HepG2 (cell line): Measurements from ENCODE around the gene MAN2A1. TPM values are rescaled to one million over a fixed set of nuclear protein-coding genes. Genes with fewer than 3 reads are reported as not detected.

Source experiments
- ATAC-seq: fragments of 200-7000 bp; cut with Tn5 transposase; 3 replicates; pipeline ENCODE4 v1.9.1; 2020; ENCODE audit warnings: mild to moderate bottlenecking, moderate library complexity
- BruUV-seq: library from RNA; stranded (reverse); fragments of 400-500 nt; replicated peaks from 2 replicates; lab custom pipeline; 2021; lab: Mats Ljungman, UMichigan
- CTCF ChIA-PET: fragments of 300-600 bp; formaldehyde crosslinking; extraction: SDS; loops from one replicate; lab custom pipeline; 2021; ENCODE audit warnings: low total read pairs, inconsistent platforms, low intra/inter-chr PET ratio; lab: Yijun Ruan, JAX
- POLR2A ChIA-PET: fragments of 350-600 bp; sonication (Branson Sonifier 250); formaldehyde crosslinking; loops from one replicate; lab custom pipeline; 2020; ENCODE audit warnings: antibody characterized with exemption, inconsistent platforms; lab: Yijun Ruan, JAX
- DNase-seq: peaks from one replicate; pipeline ENCODE4 v3.0.0-alpha.2; 2015; ENCODE audit warnings: low spot score
- FAIRE-seq: peaks from 3 replicates; lab custom pipeline; 2011; peaks lifted over from hg19 to GRCh38; lab: Jason Lieb, UNC
- H2AFZ ChIP-seq: one replicate; pipeline ENCODE4 v1.6.1; 2011; ENCODE audit warnings: low read length, inconsistent platforms
- H3K27ac ChIP-seq: fragments of 300-600 bp; 3 replicates; pipeline ENCODE4 v1.8.0; 2011; ENCODE audit warnings: mixed run types, mild to moderate bottlenecking, mixed read lengths, low read length, inconsistent platforms; ENCODE audit not compliant: insufficient read depth; ENCODE audit errors: extremely low read length
- H3K27me3 ChIP-seq, 2 experiments: fragments of 200-600 bp in 1 of 2; 2 replicates in 1 of 2; 3 replicates in 1 of 2; pipeline versions ENCODE4 v1.6.0 to v1.8.0; 2011; ENCODE audit warnings: low read length in 2 of 2, mild to moderate bottlenecking in 2 of 2, moderate library complexity in 2 of 2, inconsistent platforms in 1 of 2; ENCODE audit not compliant: insufficient read depth in 2 of 2, control insufficient read depth in 1 of 2
- H3K36me3 ChIP-seq, 2 experiments: fragments of 200-600 bp in 1 of 2; replicated peaks in 1 of 2; 2 replicates in 1 of 2; 3 replicates in 1 of 2; pipeline versions ENCODE4 v1.5.1 to v1.8.0; 2011; ENCODE audit warnings: low read length in 2 of 2, inconsistent platforms in 1 of 2; ENCODE audit not compliant: insufficient read depth in 2 of 2, control insufficient read depth in 1 of 2
- H3K4me1 ChIP-seq: 2 replicates; pipeline ENCODE4 v1.5.1; 2012; ENCODE audit warnings: low read length, inconsistent platforms; ENCODE audit not compliant: insufficient read depth
- H3K4me2 ChIP-seq: 2 replicates; pipeline ENCODE4 v1.6.0; 2011; ENCODE audit warnings: low read depth, low read length, inconsistent platforms
- H3K4me3 ChIP-seq, 3 experiments: fragments of 200-600 bp in 1 of 3; sonication (generic), shearing (Covaris generic) in 1 of 3; replicated peaks in 1 of 3; 2 replicates each; pipeline ENCODE4 v1.5.1; 2011 to 2016; ENCODE audit warnings: low read length in 3 of 3, inconsistent platforms in 2 of 3, low read depth in 2 of 3, mild to moderate bottlenecking in 2 of 3, control low read depth in 1 of 3, mixed read lengths in 1 of 3; ENCODE audit not compliant: insufficient read depth in 1 of 3
- H3K79me2 ChIP-seq: one replicate; pipeline ENCODE4 v1.6.1; 2011; ENCODE audit warnings: low read length, inconsistent platforms; ENCODE audit not compliant: insufficient read depth
- H3K9ac ChIP-seq: 2 replicates; pipeline ENCODE4 v1.6.0; 2011; ENCODE audit warnings: mild to moderate bottlenecking, low read depth, low read length, inconsistent platforms; ENCODE audit not compliant: insufficient read depth
- H3K9me3 ChIP-seq: 2 replicates; pipeline ENCODE4 v1.5.1; 2012; ENCODE audit warnings: mild to moderate bottlenecking, low read length
- H4K20me1 ChIP-seq: 2 replicates; pipeline ENCODE4 v1.6.0; 2011; ENCODE audit warnings: inconsistent platforms, mild to moderate bottlenecking, low read length, moderate library complexity; ENCODE audit not compliant: insufficient read depth
- HES4 ChIP-seq: sonication (generic); formaldehyde crosslinking; IDR thresholded peaks from 2 replicates; pipeline ENCODE4 v1.9.0; 2021; ENCODE audit warnings: mild to moderate bottlenecking, missing genetic modification reagents, borderline replicate concordance
- HMG20B ChIP-seq: conservative IDR thresholded peaks from 2 replicates; pipeline ENCODE4 v1.6.1; 2016; ENCODE audit warnings: missing genetic modification reagents, missing compliant biosample characterization
- KMT2B ChIP-seq: IDR thresholded peaks from 2 replicates; pipeline ENCODE4 v1.6.1; 2016; ENCODE audit warnings: missing genetic modification reagents, missing compliant biosample characterization
- MTA3 ChIP-seq: sonication (generic); formaldehyde crosslinking; IDR thresholded peaks from 2 replicates; pipeline ENCODE4 v1.4.0; 2020; ENCODE audit warnings: missing genetic modification reagents
- NONO ChIP-seq, 2 experiments: fragments of 450-650 bp in 1 of 2; sonication (generic) in 1 of 2; formaldehyde crosslinking in 1 of 2; IDR thresholded peaks in 1 of 2; conservative IDR thresholded peaks in 1 of 2; 2 replicates each; pipeline versions ENCODE4 v1.6.1 to v1.8.0; 2017 to 2022; ENCODE audit warnings: mild to moderate bottlenecking in 1 of 2, missing genetic modification reagents in 1 of 2, moderate library complexity in 1 of 2
- NR3C1 ChIP-seq: sonication (generic); formaldehyde crosslinking; IDR thresholded peaks from 2 replicates; pipeline ENCODE4 v1.4.0; 2020; ENCODE audit warnings: missing genetic modification reagents
- ZMYM2 ChIP-seq: sonication (generic); formaldehyde crosslinking; IDR thresholded peaks from 2 replicates; pipeline ENCODE4 v1.8.0; 2022; ENCODE audit warnings: mild to moderate bottlenecking, missing genetic modification reagents
- ZNF101 ChIP-seq: sonication (generic); formaldehyde crosslinking; IDR thresholded peaks from 2 replicates; pipeline ENCODE4 v1.4.0; 2020; ENCODE audit warnings: mild to moderate bottlenecking, low read depth, missing genetic modification reagents, borderline replicate concordance
- ZNF121 ChIP-seq: sonication (generic); formaldehyde crosslinking; IDR thresholded peaks from 2 replicates; pipeline ENCODE4 v1.5.0; 2020; ENCODE audit warnings: mild to moderate bottlenecking, missing genetic modification reagents
- ZNF230 ChIP-seq: sonication (generic); formaldehyde crosslinking; IDR thresholded peaks from 2 replicates; pipeline ENCODE4 v1.4.0; 2020; ENCODE audit warnings: mild to moderate bottlenecking, missing genetic modification reagents
- WGBS: methylation state at CpG from one replicate; pipeline ENCODE4 v1.1.6; 2017; ENCODE audit warnings: low lambda C conversion rate; 5-methylcytosine and 5-hydroxymethylcytosine counted together
- in situ Hi-C: cut with HindIII; loops from 2 replicates; pipeline ENCODE4 v1.10.0; 2017; ENCODE audit warnings: low pct_unique_long_range_greater_than_20kb; ENCODE audit not compliant: extremely low pct_ligation_motif_present
- intact Hi-C: fragments of 100-400 bp; cut with micrococcal nuclease; formaldehyde crosslinking; loops from one replicate; pipeline ENCODE4 v1.10.0; 2022; ENCODE audit not compliant: unreplicated experiment
- polyA plus RNA-seq, 8 experiments: library from polyadenylated mRNA; depleted of rRNA in 3 of 8; stranded (reverse) in 7 of 8; unstranded in 1 of 8; fragments of >200 nt; fragmentation: Illumina TruSeq in 4 of 8; extraction: Trizol in 4 of 8; gene quantifications; 2 replicates each; pipeline versions ENCODE4 v1.2.1 to v1.2.3, GENCODE V29; 2011 to 2016; ENCODE audit warnings: low read depth in 4 of 8, missing spikeins in 1 of 8, mixed read lengths in 1 of 8; ENCODE audit not compliant: insufficient read depth in 1 of 8
- total RNA-seq, 5 experiments: library from RNA; depleted of rRNA; stranded (reverse); fragments of >200 nt; fragmentation: Illumina TruSeq; extraction: Trizol; gene quantifications; 2 replicates each; pipeline ENCODE4 v1.2.3, GENCODE V29; 2016; ENCODE audit warnings: low read depth in 1 of 5
- TF ChIP-seq, protein P1 (sequence below): IDR thresholded peaks from 2 replicates; pipeline ENCODE4 v1.6.1; 2016; ENCODE audit warnings: low read depth, control low read depth
- TF ChIP-seq, protein P2 (sequence below): sonication (generic); formaldehyde crosslinking; conservative IDR thresholded peaks from 2 replicates; pipeline ENCODE4 v1.8.1; 2023; ENCODE audit warnings: missing genetic modification reagents

MAN2A1 gene
- total and polyA plus RNA-seq, 2 of the 13 experiments (the other 11 are each of a cell fraction or from before 2014, with no cell fraction given), result 56.2 to 80.5 TPM

DNA sequence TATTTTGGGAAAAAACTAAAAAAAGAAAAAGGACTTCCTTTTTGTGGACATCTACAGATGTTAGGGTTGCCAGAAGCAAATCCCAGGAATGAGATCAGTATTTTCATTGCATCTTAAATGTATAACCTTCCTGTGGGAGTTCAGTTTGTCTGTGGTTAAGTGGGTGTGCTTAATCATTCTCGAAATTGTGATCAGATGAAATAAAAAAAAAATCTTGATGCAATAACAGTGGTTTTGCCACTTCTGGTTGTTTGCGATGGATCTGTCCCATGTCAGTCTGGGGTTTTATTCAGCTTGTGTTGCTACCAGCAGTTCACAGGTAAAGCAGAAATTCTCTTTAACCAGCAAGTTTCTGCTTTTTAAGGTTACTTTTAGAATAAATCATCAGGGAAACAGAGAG is 179.0 kb downstream of the MAN2A1 start:
- 87% methylated on average over 2 of the region's 2 CpGs for WGBS
- POLR2A ChIA-PET, result no interaction called here
- Histone ChIP-seq H4K20me1 (no peaks in the 10 kb centered on the region), H3K36me3 (peaks cover 16 to 29% of the 10 kb centered on the region in 2 experiments), H3K4me3 (no peak overlapping the region), H3K9ac (no peak overlapping the region), H3K4me2 (no peak overlapping the region), H2AFZ (no peak overlapping the region), H3K79me2 (no peaks in the 10 kb centered on the region), H3K27ac (no peak overlapping the region), H3K4me1 (no peaks in the 10 kb centered on the region), H3K27me3 (no peaks in the 10 kb centered on the region), H3K9me3 (no peaks in the 10 kb centered on the region)
- FAIRE-seq (no peak), ATAC-seq (no peak), DNase-seq (no peak)
- no peak for TF ChIP-seq HES4 (CRISPR knock-in tag)
- TF ChIP-seq ZNF101 (CRISPR knock-in tag), result no peak
- no peak for TF ChIP-seq MTA3 (CRISPR knock-in tag)
- TF ChIP-seq KMT2B, result no peak
- TF ChIP-seq NR3C1 (CRISPR knock-in tag), result no peak
- TF ChIP-seq, protein P1, sequence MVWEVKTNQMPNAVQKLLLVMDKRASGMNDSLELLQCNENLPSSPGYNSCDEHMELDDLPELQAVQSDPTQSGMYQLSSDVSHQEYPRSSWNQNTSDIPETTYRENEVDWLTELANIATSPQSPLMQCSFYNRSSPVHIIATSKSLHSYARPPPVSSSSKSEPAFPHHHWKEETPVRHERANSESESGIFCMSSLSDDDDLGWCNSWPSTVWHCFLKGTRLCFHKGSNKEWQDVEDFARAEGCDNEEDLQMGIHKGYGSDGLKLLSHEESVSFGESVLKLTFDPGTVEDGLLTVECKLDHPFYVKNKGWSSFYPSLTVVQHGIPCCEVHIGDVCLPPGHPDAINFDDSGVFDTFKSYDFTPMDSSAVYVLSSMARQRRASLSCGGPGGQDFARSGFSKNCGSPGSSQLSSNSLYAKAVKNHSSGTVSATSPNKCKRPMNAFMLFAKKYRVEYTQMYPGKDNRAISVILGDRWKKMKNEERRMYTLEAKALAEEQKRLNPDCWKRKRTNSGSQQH (CRISPR knock-in tag), result no peak
- no peak for TF ChIP-seq ZNF121 (CRISPR knock-in tag)
- TF ChIP-seq ZMYM2 (CRISPR knock-in tag), result no peak
- TF ChIP-seq NONO (IDR thresholded peaks at IDR 0.05), result no peak
- TF ChIP-seq NONO (CRISPR knock-in tag; conservative IDR thresholded peaks at IDR 0.05), result no peak
- TF ChIP-seq, protein P2, sequence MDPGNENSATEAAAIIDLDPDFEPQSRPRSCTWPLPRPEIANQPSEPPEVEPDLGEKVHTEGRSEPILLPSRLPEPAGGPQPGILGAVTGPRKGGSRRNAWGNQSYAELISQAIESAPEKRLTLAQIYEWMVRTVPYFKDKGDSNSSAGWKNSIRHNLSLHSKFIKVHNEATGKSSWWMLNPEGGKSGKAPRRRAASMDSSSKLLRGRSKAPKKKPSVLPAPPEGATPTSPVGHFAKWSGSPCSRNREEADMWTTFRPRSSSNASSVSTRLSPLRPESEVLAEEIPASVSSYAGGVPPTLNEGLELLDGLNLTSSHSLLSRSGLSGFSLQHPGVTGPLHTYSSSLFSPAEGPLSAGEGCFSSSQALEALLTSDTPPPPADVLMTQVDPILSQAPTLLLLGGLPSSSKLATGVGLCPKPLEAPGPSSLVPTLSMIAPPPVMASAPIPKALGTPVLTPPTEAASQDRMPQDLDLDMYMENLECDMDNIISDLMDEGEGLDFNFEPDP, result no peak
- TF ChIP-seq HMG20B (CRISPR knock-in tag), result no peak
- no peak for TF ChIP-seq ZNF230 (CRISPR knock-in tag)
- CTCF ChIA-PET, result no interaction called here
- intact Hi-C loops (loop anchor here (1.0 kb wide), 1 partner anchor 22 kb away; no protein-coding TSS in a partner anchor), in situ Hi-C loops (no loop called here)
- BruUV-seq, result no TSS peak
